ENCODE measurements around the gene GSN.

GSN gene

DNA sequence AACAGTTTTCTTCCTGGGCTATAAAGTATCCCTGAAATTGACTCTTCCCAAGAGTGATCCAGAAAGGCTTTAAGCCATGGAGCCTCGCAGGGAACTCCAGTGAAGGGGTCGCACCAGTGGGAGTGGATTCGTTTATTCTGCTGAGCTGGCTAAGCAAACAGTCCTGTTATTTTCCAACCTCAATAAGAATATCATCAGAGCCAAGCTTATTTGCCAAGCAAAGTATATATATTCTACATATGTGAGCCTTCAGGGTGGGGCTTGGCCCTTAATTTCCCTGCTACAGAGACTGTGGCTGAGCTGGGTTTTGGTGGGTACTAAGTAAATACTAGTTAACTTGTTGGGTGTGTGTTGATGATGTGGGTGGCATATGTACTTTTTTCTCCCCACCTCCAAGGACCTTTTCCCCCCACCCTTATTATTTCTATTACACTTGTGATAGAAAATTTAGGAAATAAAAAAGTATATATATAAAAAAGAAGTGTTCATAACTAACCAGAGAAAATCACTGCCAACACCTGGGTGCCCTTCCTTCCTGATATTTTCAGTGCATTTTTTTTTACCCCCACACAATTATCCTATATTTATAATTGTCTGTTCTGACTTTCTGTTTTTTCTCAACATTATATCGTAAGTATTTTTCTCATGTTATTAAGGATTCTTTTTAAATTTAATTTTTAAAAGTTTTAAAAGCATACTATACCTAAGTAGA is 5.3 kb downstream of the GSN start:
- no peak for DNase-seq (ENCODE audit: low read depth)

DNA sequence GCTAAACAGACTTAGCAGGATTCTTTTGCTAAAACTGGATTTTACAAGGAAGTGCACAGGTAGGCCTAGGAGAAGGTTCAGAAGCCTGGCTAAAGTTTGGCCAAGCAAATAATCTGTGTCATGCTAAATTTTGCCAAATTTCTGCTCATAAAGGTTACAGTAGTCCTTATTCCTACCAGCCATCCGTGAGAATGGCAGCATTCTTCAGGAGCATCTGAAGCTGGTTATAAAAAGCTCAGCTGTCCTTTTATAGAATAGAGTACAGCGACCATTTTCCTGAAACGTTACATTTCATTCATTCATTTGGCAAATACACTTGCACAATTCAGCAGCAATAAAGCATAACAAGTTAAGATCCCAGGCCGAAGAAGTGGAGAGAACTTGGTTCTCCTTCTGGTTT is 6.9 kb downstream of the GSN start:
- DNase-seq (ENCODE audit: low read depth): no peak

DNA sequence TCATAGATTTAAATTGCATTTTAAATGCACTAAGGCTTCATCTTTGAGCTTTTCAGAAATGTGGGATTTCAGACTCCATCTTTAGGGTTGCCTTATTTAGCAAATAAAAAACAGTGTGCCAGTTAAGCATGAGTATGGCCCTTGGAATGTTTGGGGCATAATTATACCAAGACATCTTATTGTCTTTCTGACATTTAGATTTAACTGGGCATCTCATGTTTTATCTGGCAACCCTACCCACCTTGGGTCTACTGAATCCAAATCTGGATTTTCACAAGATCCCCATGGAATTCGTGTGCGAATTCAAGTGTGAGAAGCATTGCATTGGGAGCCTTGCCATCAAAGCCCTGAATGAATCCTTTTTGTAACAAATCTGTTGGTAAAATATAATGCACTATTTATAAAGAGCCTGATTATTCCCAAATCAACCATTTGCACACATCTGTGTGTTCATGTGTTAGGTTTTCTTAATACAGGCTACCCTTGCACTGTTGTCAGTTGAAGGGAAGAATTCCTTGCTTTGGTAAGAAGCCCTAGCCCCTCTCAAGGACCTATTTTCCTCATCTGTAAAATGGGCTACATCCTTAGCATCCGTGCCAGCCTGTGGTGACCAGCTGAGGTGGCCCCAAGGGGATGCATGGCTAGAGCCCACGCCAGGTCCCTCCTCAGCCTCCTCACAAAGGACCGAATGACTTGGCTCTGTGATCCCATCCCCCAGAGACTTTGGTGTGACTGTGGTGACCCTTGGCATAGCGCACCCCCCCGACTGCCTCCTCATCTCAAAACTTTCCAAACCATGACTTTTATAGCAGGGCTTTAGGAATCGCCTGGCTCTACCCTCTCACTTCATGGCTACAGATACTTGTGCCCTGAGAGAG is 8.1 kb downstream of the GSN start:
- DNase-seq (ENCODE audit: low read depth): no peak

DNA sequence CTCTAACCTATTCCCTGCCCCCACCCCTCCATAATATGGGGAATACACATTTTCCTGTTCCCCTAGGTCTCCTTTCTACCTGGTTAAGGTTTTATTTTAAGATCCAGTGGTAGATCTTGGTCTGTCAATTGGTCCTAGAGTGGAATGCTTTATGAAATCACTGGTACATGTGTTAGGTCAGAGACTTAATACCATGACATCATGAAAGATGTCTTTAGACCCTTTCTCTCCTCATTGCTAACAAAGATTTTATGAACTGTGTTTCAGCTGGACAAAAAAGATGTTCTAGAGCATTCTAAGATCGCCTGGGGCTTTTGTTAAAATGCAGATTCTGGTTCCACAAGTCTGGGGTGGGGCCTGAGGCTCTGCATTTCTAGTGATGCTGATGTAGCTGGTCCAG is 9.1 kb downstream of the GSN start:
- DNase-seq (ENCODE audit: low read depth): no peak

DNA sequence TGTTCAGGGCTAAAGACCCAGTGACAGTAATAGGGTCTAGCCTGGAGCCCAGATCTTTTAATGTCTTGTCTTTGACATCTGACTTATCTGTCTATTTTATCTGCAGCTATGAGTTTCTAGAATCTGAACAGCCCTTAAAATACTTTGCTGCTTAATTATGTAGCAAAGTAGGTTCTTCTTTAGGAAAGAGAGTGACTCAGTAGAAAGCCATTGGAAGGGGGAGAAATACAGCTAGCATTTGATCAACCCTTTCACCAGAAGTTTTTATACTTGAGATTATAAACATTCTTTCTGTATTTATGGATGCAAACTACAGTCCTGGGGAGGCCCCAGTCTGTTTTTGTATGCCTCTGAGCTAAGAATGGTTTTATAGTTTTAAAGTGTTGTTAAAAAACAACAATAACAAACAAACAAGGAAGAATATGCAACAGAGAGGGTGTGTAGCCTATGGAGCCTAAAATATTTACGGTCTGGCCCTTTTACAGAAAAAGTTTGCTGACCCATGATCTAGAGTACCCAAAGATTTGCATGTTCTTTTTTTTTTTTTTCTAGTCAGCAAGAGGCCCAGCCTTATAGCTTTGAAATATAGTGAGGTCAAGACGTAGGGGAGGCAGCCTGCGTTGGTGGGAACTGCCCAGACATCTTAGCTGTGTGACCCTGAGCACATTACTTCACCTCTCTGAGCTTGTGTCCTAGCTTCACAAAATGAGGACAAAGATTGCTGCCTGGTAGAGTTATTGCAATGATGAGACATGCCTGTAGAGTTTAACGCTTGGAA is 9.7 kb downstream of the GSN start:
- no peak for DNase-seq (ENCODE audit: low read depth)

DNA sequence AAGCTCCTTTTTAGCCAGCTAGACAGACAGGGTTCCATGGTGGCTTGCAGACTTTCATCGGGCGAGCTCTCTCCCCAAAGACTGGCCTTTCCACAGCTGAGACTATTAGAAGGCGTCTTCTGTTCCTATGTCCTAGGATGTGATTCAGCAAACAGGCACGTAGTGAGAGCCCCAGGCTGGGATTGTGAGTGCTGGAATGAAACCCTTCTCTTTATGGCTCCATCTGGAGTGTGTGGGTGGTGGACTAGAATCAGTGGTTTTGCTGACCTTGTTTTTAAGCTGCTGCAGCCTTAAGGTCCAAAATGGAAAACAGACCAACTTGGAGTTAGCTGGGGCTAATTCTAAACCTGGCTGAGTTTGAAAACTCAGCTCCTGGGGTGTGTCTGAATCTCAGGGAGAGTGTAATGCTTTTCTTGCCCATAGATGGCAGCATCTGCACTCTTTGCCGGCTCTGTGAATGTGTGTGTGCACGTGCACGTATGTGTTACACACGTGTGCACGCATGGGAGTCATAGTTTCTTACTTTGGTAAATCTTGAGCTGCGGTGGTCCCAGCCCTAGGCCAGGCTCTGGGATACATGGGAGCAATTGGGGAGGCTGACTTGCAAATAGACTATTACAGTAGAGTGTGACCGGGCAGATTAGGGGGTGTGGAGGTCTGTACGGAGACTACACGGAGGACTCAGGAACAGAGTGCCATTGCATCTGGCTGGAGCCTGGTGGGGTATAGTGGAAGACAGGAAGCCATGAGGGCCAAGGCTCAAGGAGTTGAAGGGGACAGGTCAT is 10.7 kb downstream of the GSN start:
- DNase-seq (ENCODE audit: low read depth): no peak

DNA sequence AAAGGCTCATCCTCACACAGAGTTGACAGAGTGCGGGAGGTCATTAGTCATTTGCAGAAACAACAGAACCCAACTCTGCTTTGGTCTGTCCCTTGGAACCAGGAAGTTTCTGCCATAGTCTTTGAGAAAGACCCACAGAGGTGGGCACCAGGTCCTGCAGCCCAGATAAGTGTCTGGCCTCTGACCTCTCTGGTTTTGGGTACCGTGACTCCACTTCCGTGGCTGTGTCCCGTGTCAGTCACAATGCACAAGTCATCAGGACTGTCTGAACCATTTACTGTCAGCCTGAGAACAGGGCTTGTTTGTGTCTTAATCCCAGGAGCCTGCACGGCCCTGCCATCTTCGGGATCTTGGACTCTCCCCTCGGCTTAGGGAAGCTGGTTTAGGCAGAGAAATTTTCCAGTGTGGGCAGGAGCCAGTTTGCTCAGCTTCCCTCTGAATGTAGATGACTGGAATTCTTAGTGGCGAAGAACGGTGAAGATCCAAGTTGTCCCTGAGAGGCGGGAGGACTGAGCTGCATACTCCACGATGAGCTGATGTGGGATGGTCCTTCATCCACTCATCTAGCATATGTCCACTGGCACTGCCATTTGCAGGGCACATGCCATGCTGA is 11.9 kb downstream of the GSN start:
- no peak for DNase-seq (ENCODE audit: low read depth)

DNA sequence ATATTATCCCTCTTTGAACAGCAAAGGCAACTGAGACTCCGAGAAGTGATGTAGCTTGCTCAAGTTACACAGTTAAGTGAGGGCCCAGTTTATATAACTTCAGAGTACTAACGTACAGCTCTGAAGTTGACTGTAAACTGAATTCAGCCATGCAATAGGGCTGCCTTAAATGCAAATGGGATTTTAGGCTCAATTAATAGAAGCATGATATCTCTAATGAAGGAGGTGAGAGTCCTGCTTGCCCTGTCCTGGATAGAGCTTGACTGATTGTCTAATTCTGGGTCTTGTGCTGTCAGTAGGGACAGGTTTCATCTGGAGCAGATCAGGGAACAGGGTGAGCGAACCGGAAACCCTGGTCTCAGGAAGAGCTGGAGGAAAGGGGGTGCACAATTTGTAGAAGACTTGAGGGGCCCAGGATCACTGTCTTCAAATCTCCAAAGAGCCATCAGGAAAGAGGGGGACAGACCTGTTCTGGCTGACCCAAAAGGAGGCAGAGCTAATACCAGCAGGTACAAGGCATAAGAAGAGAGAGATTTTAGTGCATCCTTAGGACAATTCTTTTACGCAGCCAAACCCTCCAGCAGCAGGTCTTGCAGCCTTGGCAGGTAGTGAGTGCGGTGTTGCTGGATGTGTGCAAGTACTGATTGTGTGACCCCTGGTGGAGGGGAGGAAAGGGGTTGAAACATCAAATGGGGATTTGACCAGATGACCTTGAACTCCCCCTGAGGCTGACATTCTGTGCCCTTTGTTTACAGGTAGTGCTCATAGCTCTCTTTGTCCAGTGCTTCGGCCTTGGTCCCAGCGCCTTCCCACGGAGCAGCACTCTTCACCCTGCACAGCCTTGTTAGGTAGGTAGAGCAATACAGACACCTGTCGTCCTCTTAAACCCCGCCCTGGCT is 13.0 kb downstream of the GSN start:
- no peak for DNase-seq (ENCODE audit: low read depth)

DNA sequence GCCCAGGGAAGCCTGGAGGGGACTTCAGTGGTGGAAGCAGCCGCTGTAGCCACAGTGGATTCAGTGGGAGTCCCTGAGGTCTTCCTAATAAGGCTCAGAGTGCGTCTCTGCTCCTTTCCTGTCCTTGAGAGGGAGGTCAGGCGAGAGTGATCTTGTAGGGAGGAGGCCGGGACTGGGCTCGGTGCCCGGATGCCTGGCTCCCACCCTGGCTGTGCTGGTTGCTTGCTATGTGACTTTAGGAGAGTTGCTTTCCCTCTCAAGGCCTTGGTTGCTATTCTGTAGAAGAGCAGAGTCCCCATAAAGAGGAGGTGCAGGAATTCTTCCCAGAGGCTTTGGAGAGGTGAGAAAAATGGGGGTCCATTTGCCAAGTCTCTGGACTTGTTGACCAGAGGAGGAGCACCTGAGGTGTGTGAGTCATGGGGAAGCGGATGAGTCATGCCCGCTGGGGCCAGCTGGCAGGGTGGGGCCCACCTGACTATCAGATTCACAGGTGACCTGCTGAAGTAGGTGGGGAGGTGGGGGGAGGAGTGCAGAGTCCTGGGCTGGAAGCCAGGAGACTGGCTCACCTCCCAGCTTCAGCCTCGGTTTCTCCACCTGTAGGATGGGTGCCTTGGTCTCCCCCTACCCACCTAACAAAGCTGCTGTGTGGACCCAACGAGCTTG is 13.8 kb downstream of the GSN start:
- no peak for DNase-seq (ENCODE audit: low read depth)

DNA sequence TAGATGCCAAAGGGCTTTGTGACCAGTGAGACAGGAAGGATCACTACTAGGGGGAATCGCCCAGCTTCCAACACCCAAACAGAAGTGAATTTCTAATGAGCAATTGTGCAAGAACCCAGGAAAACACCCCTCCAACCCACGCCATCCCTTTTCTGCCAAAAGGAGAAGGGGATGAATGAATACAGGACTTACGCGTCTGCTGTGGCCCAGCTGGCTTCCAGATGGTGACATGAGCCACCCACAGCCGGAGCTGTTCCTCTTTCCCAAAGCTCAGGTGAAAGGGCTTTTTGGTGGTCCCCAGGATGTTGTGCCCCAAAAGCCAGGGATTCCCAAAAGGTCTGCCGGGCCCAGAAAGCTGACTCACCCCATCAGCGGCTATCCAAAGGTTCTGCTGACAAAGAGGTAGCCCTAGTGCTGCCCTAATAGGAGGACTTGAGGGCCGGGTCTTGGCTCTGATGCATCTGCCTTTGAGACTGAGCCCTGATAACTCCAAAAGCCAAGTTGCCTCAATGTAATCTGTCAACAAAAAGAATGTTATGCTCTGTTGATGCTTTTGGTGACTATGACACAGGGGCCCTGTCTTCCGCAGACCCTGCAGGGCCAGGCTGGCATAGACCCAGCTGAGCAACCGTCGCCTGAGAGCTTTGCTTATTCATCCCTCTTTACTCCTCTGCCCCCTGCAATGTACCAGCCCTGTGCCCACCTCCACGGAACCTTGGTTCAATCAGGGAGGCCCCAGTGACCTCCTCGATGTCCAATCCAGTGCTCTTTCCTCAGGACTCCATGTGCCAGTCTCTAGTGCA is 14.5 kb downstream of the GSN start:
- no peak for DNase-seq (ENCODE audit: low read depth)

DNA sequence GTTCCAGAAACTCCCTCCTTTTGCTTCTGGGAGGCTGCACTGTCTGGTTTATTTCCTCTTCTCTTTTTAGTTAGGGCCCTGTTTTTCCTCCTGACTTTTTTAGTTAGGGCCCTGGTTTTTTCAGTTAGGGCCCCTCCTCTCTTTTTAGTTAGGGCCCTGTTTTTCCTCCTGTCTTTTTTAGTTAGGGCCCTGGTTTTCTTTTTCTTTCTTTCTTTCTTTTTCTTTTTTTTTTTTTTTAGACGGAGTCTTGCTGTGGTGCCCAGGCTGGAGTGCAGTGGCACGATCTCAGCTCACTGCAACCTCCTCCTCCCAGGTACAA is 15.1 kb downstream of the GSN start:
- DNase-seq (ENCODE audit: low read depth): no peak

DNA sequence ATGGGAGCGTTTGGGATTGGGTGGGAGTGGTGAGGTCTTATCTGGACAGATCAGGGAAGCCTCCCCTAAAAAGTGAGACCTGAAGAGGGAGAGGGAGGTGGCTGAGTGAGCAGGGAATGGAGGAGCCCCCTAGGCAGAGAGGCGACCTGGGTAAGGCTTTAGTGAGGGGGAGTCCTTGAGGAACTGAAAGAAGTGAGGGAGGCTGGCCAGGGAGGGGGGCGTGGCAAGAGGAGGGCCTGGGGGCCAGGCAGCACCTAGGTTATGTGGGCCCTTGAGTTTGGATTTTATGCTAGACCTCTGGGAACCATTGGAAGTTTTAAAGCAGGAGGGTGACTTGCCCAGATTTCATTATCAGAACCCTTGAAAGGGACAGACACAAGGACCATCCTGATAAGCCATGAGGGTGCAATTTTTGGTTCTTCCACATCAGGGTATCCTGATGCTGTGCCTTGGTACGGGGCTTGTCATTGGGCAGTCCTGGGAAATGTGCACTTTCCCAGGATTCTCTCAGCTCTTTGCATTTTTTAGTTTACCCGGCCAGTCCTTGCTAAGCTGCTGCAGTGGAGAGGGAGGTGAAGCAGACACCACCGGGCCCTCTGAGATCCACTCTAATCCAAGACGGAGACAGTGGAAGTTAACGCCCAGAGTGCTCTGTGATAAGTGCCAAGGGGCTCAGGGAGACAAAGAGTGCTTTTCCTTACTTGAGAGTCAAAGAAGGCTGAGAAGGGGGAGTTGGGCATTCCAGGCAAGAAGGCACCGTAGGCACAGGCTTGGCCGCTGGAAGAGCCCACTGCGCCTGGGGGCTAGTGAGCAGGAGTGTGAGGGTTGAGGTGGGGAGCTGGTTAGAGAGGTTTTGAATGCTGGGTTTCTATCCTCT is 16.1 kb downstream of the GSN start:
- DNase-seq (ENCODE audit: low read depth): no peak

DNA sequence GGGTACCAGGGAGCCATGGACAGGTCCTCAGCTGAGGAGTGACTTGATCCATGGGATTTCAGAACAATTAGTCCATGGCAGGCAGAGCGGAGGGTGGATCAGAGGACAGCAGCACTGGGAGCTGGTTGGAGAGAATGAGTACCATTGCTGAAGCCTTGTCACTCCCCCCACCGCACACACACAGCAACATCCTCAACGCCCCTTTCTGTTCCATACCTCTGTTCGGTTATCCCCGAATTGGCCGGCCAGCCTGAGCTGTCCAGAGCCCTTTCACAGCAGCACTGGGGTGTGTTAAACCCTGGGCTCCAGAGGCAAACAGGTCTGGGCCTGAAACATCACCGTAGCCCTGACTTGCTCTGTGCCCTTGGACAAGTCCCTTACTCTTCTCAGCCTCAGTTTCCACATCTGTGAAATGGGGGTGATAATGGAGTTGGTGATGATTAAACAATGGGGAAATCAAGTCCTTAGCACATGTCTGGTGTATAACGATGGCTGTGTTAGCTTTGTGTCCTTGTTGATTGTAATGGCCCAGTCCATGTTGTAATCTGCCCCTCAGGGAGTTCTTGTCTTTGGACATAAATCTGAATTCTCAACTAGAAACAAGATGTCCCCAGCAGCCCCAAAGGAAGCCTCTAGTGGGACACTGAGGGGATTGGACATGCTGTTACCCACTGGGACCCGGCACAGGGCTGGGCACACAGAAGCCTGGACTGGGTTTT is 16.9 kb downstream of the GSN start:
- DNase-seq (ENCODE audit: low read depth): no peak

DNA sequence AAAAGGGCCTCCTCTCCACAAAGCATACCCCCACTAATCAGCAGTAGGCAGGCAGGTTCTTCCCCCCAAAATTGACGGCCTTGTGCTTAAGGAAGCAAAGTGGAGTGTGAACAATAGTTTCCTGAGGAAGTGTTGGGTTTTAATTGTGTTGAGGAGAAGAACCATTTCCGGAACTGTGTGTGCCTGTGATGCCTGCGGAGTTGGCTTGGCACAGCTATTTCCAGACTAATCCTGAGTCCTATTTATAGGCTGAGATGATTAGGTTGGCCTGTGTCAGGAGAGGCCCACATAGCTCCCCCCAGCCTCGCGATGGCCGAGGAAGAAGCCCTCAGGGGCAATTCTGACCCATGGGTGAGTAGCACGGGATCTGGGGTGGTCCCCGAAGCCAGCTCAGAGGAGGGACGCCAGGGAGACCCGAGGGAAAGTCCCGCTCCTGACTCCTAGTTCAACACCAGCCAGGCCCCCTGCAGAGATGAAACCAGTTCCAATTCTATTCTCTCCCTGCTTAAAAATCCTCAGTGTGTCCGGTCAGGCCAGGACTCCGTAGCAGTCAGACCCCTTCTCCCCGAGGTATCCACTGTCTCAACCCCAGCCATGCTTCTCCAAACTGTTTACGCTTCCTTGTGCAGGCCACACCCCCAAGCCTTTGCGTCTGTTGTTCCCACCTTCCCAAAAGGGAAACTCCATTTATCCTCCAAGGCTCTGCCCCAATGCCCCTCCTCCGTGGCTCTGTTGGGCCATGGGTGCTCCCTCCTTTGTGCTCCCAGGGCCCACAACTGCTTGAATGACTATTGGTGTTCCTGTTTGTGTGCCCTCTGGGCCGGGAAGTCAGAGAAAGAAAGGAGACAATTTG is 18.1 kb downstream of the GSN start:
- no peak for DNase-seq (ENCODE audit: low read depth)

DNA sequence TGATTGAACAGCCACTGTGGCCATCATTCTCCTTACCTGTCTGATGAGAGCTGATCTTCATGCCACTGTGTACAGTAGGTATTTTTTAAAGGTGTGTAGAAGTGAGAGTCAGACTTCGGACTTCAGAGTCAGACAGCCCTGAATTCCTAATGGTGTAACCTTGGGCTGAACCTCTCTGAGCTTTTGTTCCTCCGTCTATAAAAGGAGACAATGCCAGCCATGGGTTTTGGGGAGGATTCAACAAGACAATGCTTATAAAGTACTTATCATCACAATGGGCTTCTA is 18.7 kb downstream of the GSN start:
- no peak for DNase-seq (ENCODE audit: low read depth)

DNA sequence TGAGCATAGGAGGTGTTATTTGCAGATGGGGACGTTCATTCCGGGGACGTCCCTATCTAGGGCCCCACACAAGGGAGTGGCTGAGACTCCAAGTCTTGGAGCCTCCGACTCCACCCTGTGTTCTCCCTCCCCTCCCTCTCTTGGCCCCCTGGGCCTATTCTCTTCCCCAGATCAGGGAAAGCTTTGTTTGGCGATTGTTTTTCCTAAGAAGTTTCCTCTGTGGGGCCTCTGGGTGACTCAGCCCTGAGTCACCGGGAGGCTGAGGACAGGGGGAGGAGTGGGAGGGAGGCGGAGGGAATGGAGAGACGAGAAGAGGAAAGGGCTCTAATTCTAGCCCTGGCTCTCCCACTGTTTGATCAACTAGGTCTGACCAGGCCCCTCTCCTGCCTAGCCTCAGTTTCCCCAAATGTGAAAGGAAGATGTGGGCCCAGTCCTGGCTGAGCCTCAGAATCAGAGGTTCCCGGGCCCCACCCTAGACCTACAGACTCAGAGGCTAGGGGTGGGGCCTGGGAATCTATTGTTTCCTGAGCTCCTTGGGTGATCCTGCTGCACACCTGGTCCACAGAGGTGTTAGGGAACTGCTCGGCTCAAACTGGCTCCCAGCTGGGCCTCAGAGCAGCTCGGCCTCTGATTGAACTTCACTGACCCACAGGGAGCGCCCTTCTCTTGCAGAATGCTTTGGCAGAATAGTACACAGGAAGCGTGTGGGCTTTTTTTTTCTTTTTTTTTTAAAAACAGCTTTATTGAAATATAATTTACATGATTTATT is 19.2 kb downstream of the GSN start:
- DNase-seq (ENCODE audit: low read depth): peak; percentile 48
